ENCODE data around the gene KNOP1. TPM values are rescaled to one million over a fixed set of nuclear protein-coding genes. Genes with fewer than 3 reads are reported as not detected.

Gene KNOP1
- polyA plus RNA-seq, 3 donors, result 1.5 to 2.8 (median 2.4) TPM

GRCh38 chr16:19744670-19745069 is 26.6 kb upstream of the KNOP1 start:
- Mint-ChIP-seq H3K27me3 (ENCODE audit: low read depth in 3 of 3) (peaks cover 0 to 3% (median 0%) of the 10 kb centered on the region in 3 donors), H3K36me3 (no peaks in the 10 kb centered on the region), H3K9me3 (no peaks in the 10 kb centered on the region), H3K27ac (no peak overlapping the region), H3K4me3 (no peak overlapping the region), H3K4me1 (no peaks in the 10 kb centered on the region)
- no peaks in the 10 kb centered on the region for H3K79me2 ChIP-seq (ENCODE audit: insufficient read depth, low read length)
- no peak overlapping the region for H3K4me3 ChIP-seq (replicated peaks in 1 of 3; ENCODE audit: low read depth in 2 of 3, low read length in 3 of 3)
- H3K4me2 ChIP-seq (replicated peaks; ENCODE audit: extremely low read depth, low read length, poor library complexity, severe bottlenecking), result no peak overlapping the region
- no peak overlapping the region for H2AFZ ChIP-seq (ENCODE audit: insufficient read depth, low read depth, low read length, poor library complexity, severe bottlenecking)
- H3K9me3 ChIP-seq (replicated peaks in 1 of 2; ENCODE audit: control insufficient read depth in 1 of 2, insufficient read depth in 1 of 2, low read length in 2 of 2), result no peaks in the 10 kb centered on the region
- WGBS (ENCODE audit: insufficient coverage), result no CpG with 5 or more reads among the region's 3 CpGs
- H4K20me1 ChIP-seq (ENCODE audit: insufficient read depth, low read length), result no peaks in the 10 kb centered on the region
- no peak overlapping the region for H3K27ac ChIP-seq (ENCODE audit: low read depth in 1 of 2, low read length in 2 of 2)
- intact Hi-C loops (cut with micrococcal nuclease), result no loop called here
- H3K27me3 ChIP-seq (ENCODE audit: control insufficient read depth in 2 of 2, insufficient read depth in 2 of 2, low read length in 2 of 2), result no peaks in the 10 kb centered on the region
- DNase-seq, result no peak
- no peak overlapping the region for H3K9ac ChIP-seq (ENCODE audit: insufficient read depth, low read length, poor library complexity, severe bottlenecking)
- no peak for TF ChIP-seq CTCF (IDR thresholded peaks at IDR 0.05)
- no peaks in the 10 kb centered on the region for H3K36me3 ChIP-seq (replicated peaks in 1 of 2; ENCODE audit: control insufficient read depth in 1 of 2, insufficient read depth in 2 of 2, low read length in 2 of 2)
- no peaks in the 10 kb centered on the region for H3K4me1 ChIP-seq (ENCODE audit: control insufficient read depth in 1 of 2, insufficient read depth in 2 of 2, low read length in 2 of 2)

- H3K27me3 Mint-ChIP-seq (ENCODE audit: low read depth in 3 of 3), result peaks cover 0 to 3% (median 0%) of the 10 kb centered on the region in 3 donors
Observed at GRCh38 chr16:19743816-19744159, 25.8 kb upstream of the KNOP1 start.

More at GRCh38 chr16:19743816-19744159, 25.8 kb upstream of the KNOP1 start:
- Histone ChIP-seq H3K4me2 (replicated peaks; ENCODE audit: extremely low read depth, low read length, poor library complexity, severe bottlenecking) (no peak overlapping the region), H3K27me3 (ENCODE audit: control insufficient read depth in 2 of 2, insufficient read depth in 2 of 2, low read length in 2 of 2) (no peaks in the 10 kb centered on the region), H3K4me3 (replicated peaks in 1 of 3; ENCODE audit: low read depth in 2 of 3, low read length in 3 of 3) (no peak overlapping the region), H3K27ac (ENCODE audit: low read depth in 1 of 2, low read length in 2 of 2) (no peak overlapping the region), H3K9me3 (replicated peaks in 1 of 2; ENCODE audit: control insufficient read depth in 1 of 2, insufficient read depth in 1 of 2, low read length in 2 of 2) (no peaks in the 10 kb centered on the region), H3K79me2 (ENCODE audit: insufficient read depth, low read length) (no peaks in the 10 kb centered on the region), H3K9ac (ENCODE audit: insufficient read depth, low read length, poor library complexity, severe bottlenecking) (no peak overlapping the region), H4K20me1 (ENCODE audit: insufficient read depth, low read length) (no peaks in the 10 kb centered on the region), H2AFZ (ENCODE audit: insufficient read depth, low read depth, low read length, poor library complexity, severe bottlenecking) (no peak overlapping the region), H3K36me3 (replicated peaks in 1 of 2; ENCODE audit: control insufficient read depth in 1 of 2, insufficient read depth in 2 of 2, low read length in 2 of 2) (no peaks in the 10 kb centered on the region), H3K4me1 (ENCODE audit: control insufficient read depth in 1 of 2, insufficient read depth in 2 of 2, low read length in 2 of 2) (no peaks in the 10 kb centered on the region)
- Mint-ChIP-seq H3K9me3 (no peaks in the 10 kb centered on the region), H3K36me3 (no peaks in the 10 kb centered on the region), H3K4me1 (no peaks in the 10 kb centered on the region), H3K27ac (no peak overlapping the region), H3K4me3 (no peak overlapping the region)
- no peak for DNase-seq
- intact Hi-C loops (cut with micrococcal nuclease), result no loop called here
- TF ChIP-seq CTCF (IDR thresholded peaks at IDR 0.05), result no peak
